K562 (cell line): ENCODE results near the gene SLC39A11.
"Not testable (repeated sequence)": the region's sequence is repeated elsewhere in the genome, so short reads cannot be mapped to it uniquely, and the experiment has no call there.

Source experiments
- CCNT2 ChIP-seq: IDR thresholded peaks from 2 replicates; pipeline ENCODE4 v1.6.1; 2011; ENCODE audit warnings: borderline replicate concordance, low read depth, mild to moderate bottlenecking, moderate library complexity, mixed read lengths, low read length; ENCODE audit not compliant: insufficient read length; ENCODE audit errors: extremely low read depth
- EGR1 ChIP-seq: fragments of 450-650 bp; conservative IDR thresholded peaks from 2 replicates; pipeline ENCODE4 v1.6.1; 2017; ENCODE audit warnings: mild to moderate bottlenecking
- FUS ChIP-seq: fragments of 200-400 bp; formaldehyde crosslinking; optimal IDR thresholded peaks from 2 replicates; pipeline ENCODE3; 2017; ENCODE audit warnings: low read depth, low read length
- RCOR1 ChIP-seq, 2 experiments: IDR thresholded peaks; 2 replicates each; pipeline ENCODE4 v1.6.1; 2012; ENCODE audit warnings: low read depth in 2 of 2, low read length in 2 of 2, borderline replicate concordance in 1 of 2, improper control_type of control experiment in 1 of 2
- SRF ChIP-seq, 2 experiments: fragments of 250-450, 450-650 bp in 1 of 2; sonication (Bioruptor Pico) in 1 of 2; sonication (generic) in 1 of 2; formaldehyde crosslinking; IDR thresholded peaks; 2 replicates each; pipeline versions ENCODE4 v1.5.0 to v1.5.1; 2020 to 2022; ENCODE audit warnings: mild to moderate bottlenecking in 1 of 2, missing genetic modification reagents in 1 of 2
- TAF1 ChIP-seq: IDR thresholded peaks from 2 replicates; pipeline ENCODE4 v1.6.1; 2011; ENCODE audit warnings: mild to moderate bottlenecking, low read length, moderate library complexity; ENCODE audit not compliant: insufficient read depth, control insufficient read depth, severe bottlenecking; ENCODE audit errors: extremely low read depth
- ZFX ChIP-seq: sonication (generic); formaldehyde crosslinking; IDR thresholded peaks from 2 replicates; pipeline ENCODE4 v1.8.0; 2022; ENCODE audit warnings: mild to moderate bottlenecking, missing genetic modification reagents, moderate library complexity
- ZNF561 ChIP-seq: fragments of 450-650 bp; formaldehyde crosslinking; conservative IDR thresholded peaks from 2 replicates; pipeline ENCODE4 v1.4.0; 2020; ENCODE audit warnings: mild to moderate bottlenecking, moderate library complexity
- TF ChIP-seq, protein P1 (sequence below), 2 experiments: fragments of 450-650 bp; formaldehyde crosslinking in 1 of 2; IDR thresholded peaks; 2 replicates each; pipeline versions ENCODE4 v1.4.0 to v1.6.1; 2014 to 2020; ENCODE audit warnings: mild to moderate bottlenecking in 2 of 2, borderline replicate concordance in 1 of 2, low read depth in 1 of 2
- TF ChIP-seq, protein P2 (sequence below): fragments of 450-650 bp; IDR thresholded peaks from 2 replicates; pipeline ENCODE4 v1.6.1; 2016; ENCODE audit warnings: borderline replicate concordance
- TF ChIP-seq, protein P3 (sequence below): fragments of 250-450 bp; sonication (Bioruptor Pico); IDR thresholded peaks from 2 replicates; pipeline ENCODE4 v1.5.0; 2020; ENCODE audit warnings: mild to moderate bottlenecking, borderline replicate concordance
- TF ChIP-seq, protein P4 (sequence below): IDR thresholded peaks from 2 replicates; pipeline ENCODE4 v1.6.1; 2016; ENCODE audit warnings: missing genetic modification characterization, missing compliant biosample characterization
- TF ChIP-seq, protein P5 (sequence below), 3 experiments: IDR thresholded peaks in 2 of 3; conservative IDR thresholded peaks in 1 of 3; 2 replicates each; pipeline ENCODE4 v1.5.1; 2011 to 2012; ENCODE audit warnings: low read length in 3 of 3, mild to moderate bottlenecking in 3 of 3, control low read depth in 2 of 3, improper control_type of control experiment in 1 of 3, inconsistent platforms in 1 of 3, low read depth in 1 of 3, mixed read lengths in 1 of 3, moderate library complexity in 1 of 3; ENCODE audit not compliant: insufficient read depth in 2 of 3

DNA sequence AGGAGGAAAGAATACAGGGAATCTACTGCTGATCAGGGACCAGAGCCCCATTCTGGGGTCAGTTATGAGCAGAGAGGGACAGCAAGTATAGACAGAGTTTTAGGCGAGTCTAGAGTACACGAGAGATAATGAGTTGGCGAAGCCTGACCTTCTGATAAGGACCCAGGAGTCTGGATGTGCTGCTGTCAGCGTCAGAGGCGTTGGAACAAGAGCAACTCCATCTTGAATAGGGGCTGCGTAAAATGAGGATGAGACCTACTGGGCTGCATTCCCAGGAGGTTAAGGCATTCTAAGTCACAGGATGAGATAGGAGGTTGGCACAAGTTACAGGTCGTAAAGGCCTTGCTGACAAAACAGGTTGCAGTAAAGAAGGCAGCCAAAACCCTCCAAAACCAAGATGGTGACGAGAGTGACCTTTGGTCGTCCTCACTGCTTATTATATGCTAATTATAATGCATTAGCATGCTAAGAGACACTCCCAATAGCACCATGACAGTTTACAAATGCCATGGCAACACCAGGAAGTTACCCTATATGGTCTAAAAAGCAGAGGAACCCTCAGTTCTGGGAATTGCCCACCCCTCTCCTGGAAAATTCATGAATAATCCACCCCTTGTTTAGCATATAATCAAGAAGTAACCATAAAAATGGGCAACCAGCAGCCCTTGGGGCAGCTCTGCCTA, 330.5 kb downstream of the SLC39A11 start:
- TF ChIP-seq, protein P1, sequence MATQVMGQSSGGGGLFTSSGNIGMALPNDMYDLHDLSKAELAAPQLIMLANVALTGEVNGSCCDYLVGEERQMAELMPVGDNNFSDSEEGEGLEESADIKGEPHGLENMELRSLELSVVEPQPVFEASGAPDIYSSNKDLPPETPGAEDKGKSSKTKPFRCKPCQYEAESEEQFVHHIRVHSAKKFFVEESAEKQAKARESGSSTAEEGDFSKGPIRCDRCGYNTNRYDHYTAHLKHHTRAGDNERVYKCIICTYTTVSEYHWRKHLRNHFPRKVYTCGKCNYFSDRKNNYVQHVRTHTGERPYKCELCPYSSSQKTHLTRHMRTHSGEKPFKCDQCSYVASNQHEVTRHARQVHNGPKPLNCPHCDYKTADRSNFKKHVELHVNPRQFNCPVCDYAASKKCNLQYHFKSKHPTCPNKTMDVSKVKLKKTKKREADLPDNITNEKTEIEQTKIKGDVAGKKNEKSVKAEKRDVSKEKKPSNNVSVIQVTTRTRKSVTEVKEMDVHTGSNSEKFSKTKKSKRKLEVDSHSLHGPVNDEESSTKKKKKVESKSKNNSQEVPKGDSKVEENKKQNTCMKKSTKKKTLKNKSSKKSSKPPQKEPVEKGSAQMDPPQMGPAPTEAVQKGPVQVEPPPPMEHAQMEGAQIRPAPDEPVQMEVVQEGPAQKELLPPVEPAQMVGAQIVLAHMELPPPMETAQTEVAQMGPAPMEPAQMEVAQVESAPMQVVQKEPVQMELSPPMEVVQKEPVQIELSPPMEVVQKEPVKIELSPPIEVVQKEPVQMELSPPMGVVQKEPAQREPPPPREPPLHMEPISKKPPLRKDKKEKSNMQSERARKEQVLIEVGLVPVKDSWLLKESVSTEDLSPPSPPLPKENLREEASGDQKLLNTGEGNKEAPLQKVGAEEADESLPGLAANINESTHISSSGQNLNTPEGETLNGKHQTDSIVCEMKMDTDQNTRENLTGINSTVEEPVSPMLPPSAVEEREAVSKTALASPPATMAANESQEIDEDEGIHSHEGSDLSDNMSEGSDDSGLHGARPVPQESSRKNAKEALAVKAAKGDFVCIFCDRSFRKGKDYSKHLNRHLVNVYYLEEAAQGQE (IDR thresholded peaks at IDR 0.05; ENCODE audit: borderline replicate concordance) = not testable (repeated sequence)
- TF ChIP-seq, protein P1 (CRISPR knock-in tag; IDR thresholded peaks at IDR 0.05; ENCODE audit: low read depth) = not testable (repeated sequence)
- TF ChIP-seq, protein P2, sequence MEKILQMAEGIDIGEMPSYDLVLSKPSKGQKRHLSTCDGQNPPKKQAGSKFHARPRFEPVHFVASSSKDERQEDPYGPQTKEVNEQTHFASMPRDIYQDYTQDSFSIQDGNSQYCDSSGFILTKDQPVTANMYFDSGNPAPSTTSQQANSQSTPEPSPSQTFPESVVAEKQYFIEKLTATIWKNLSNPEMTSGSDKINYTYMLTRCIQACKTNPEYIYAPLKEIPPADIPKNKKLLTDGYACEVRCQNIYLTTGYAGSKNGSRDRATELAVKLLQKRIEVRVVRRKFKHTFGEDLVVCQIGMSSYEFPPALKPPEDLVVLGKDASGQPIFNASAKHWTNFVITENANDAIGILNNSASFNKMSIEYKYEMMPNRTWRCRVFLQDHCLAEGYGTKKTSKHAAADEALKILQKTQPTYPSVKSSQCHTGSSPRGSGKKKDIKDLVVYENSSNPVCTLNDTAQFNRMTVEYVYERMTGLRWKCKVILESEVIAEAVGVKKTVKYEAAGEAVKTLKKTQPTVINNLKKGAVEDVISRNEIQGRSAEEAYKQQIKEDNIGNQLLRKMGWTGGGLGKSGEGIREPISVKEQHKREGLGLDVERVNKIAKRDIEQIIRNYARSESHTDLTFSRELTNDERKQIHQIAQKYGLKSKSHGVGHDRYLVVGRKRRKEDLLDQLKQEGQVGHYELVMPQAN = not testable (repeated sequence)
- TF ChIP-seq FUS; ZNF561 (CRISPR knock-in tag); CCNT2; EGR1; ZFX (CRISPR knock-in tag); TAF1; RCOR1 (IDR thresholded peaks at IDR 0.05; ENCODE audit: borderline replicate concordance in 1 of 2, low read depth in 2 of 2, low read length in 2 of 2): not testable (repeated sequence)
- peak in 1 of 2 experiments; percentile 82; a peak in 1 of 4 replicates for TF ChIP-seq SRF (CRISPR knock-in tag; IDR thresholded peaks at IDR 0.05)
- TF ChIP-seq, protein P3, sequence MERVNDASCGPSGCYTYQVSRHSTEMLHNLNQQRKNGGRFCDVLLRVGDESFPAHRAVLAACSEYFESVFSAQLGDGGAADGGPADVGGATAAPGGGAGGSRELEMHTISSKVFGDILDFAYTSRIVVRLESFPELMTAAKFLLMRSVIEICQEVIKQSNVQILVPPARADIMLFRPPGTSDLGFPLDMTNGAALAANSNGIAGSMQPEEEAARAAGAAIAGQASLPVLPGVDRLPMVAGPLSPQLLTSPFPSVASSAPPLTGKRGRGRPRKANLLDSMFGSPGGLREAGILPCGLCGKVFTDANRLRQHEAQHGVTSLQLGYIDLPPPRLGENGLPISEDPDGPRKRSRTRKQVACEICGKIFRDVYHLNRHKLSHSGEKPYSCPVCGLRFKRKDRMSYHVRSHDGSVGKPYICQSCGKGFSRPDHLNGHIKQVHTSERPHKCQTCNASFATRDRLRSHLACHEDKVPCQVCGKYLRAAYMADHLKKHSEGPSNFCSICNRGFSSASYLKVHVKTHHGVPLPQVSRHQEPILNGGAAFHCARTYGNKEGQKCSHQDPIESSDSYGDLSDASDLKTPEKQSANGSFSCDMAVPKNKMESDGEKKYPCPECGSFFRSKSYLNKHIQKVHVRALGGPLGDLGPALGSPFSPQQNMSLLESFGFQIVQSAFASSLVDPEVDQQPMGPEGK (CRISPR knock-in tag) = not testable (repeated sequence)
- TF ChIP-seq, protein P4, sequence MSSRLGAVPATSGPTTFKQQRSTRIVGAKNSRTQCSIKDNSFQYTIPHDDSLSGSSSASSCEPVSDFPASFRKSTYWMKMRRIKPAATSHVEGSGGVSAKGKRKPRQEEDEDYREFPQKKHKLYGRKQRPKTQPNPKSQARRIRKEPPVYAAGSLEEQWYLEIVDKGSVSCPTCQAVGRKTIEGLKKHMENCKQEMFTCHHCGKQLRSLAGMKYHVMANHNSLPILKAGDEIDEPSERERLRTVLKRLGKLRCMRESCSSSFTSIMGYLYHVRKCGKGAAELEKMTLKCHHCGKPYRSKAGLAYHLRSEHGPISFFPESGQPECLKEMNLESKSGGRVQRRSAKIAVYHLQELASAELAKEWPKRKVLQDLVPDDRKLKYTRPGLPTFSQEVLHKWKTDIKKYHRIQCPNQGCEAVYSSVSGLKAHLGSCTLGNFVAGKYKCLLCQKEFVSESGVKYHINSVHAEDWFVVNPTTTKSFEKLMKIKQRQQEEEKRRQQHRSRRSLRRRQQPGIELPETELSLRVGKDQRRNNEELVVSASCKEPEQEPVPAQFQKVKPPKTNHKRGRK (tag) = not testable (repeated sequence)
- TF ChIP-seq, protein P5, sequence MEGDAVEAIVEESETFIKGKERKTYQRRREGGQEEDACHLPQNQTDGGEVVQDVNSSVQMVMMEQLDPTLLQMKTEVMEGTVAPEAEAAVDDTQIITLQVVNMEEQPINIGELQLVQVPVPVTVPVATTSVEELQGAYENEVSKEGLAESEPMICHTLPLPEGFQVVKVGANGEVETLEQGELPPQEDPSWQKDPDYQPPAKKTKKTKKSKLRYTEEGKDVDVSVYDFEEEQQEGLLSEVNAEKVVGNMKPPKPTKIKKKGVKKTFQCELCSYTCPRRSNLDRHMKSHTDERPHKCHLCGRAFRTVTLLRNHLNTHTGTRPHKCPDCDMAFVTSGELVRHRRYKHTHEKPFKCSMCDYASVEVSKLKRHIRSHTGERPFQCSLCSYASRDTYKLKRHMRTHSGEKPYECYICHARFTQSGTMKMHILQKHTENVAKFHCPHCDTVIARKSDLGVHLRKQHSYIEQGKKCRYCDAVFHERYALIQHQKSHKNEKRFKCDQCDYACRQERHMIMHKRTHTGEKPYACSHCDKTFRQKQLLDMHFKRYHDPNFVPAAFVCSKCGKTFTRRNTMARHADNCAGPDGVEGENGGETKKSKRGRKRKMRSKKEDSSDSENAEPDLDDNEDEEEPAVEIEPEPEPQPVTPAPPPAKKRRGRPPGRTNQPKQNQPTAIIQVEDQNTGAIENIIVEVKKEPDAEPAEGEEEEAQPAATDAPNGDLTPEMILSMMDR (IDR thresholded peaks at IDR 0.05 in 2 of 3, conservative IDR thresholded peaks at IDR 0.05 in 1 of 3; ENCODE audit: insufficient read depth in 2 of 3, low read depth in 1 of 3, low read length in 3 of 3) = not testable (repeated sequence)
